ENCODE data around the gene MGARP.
A peak's percentile ranks its signal among the peaks of the same experiment; 100 is the strongest.

GRCh38 chr4:139301821-139302611 is 22.0 kb upstream of the MGARP start, which contains the start of gene NDUFC1:
- TF ChIP-seq KLF10 (tag by site-specific recombination; IDR thresholded peaks at IDR 0.05) (no peak), ZNF704 (tag by site-specific recombination; IDR thresholded peaks at IDR 0.05) (0 out of 2 replicates have a peak, but pooled peaks have one; percentile 35), ZNF274 (IDR thresholded peaks at IDR 0.05; ENCODE audit: low read length) (no peak), ZNF274 (tag by site-specific recombination; IDR thresholded peaks at IDR 0.05; ENCODE audit: borderline replicate concordance) (no peak), ZNF26 (tag by site-specific recombination; IDR thresholded peaks at IDR 0.05) (no peak)

Data from HEK293 (cell line).